PC-3 (cell line): Measurements from ENCODE around the gene FAAP100. TPM values are rescaled to one million over a fixed set of nuclear protein-coding genes. Genes with fewer than 3 reads are reported as not detected.
A peak's percentile ranks its signal among the peaks of the same experiment; 100 is the strongest.

Experiments
- ATAC-seq: fragments of 200-7000 bp; cut with Tn5 transposase; 2 replicates; pipeline ENCODE4 v1.9.1; 2020; ENCODE audit warnings: mild to moderate bottlenecking, moderate library complexity
- BruUV-seq: library from RNA; stranded (reverse); fragments of 400-500 nt; replicated peaks from 2 replicates; lab custom pipeline; 2021; lab: Mats Ljungman, UMichigan
- CTCF ChIA-PET: fragments of 300-600 bp; sonication (Branson Sonifier 250); formaldehyde crosslinking; loops from one replicate; lab custom pipeline; 2022; ENCODE audit warnings: antibody characterized with exemption; lab: Charles Lee
- POLR2A ChIA-PET: fragments of 300-600 bp; sonication (Branson Sonifier 250); formaldehyde crosslinking; loops from one replicate; lab custom pipeline; 2022; ENCODE audit warnings: antibody characterized with exemption; ENCODE audit not compliant: unreplicated experiment; lab: Charles Lee
- DNase-seq: peaks from one replicate; pipeline ENCODE4 v3.0.0-alpha.2; 2015
- H2AFZ ChIP-seq: fragments of 300-600 bp; sonication (generic); 2 replicates; pipeline ENCODE4 v1.6.0; 2016; ENCODE audit warnings: antibody characterized with exemption, low read length
- H3F3A ChIP-seq: fragments of 300-600 bp; sonication (generic); one replicate; pipeline ENCODE4 v1.6.0; 2017; ENCODE audit warnings: antibody characterized with exemption, low read length, control low read depth, mild to moderate bottlenecking; ENCODE audit not compliant: unreplicated experiment
- H3K27ac ChIP-seq: fragments of 300-600 bp; sonication (generic); 2 replicates; pipeline ENCODE4 v1.5.1; 2016; ENCODE audit warnings: mild to moderate bottlenecking, low read length
- H3K27me3 ChIP-seq: fragments of 300-600 bp; sonication (generic); 2 replicates; pipeline ENCODE4 v1.6.1; 2016; ENCODE audit warnings: low read length, mixed read lengths
- H3K36me3 ChIP-seq: fragments of 300-600 bp; sonication (generic); 2 replicates; pipeline ENCODE4 v1.6.1; 2016; ENCODE audit warnings: low read depth, mixed run types, low read length, mixed read lengths
- H3K4me1 ChIP-seq: fragments of 300-600 bp; sonication (generic); 2 replicates; pipeline ENCODE4 v1.5.1; 2016; ENCODE audit warnings: low read length; ENCODE audit not compliant: insufficient read depth
- H3K4me2 ChIP-seq: fragments of 300-600 bp; sonication (generic); 2 replicates; pipeline ENCODE4 v1.6.0; 2016; ENCODE audit warnings: low read length
- H3K4me3 ChIP-seq: fragments of 300-600 bp; sonication (generic); 2 replicates; pipeline ENCODE4 v1.5.1; 2016; ENCODE audit warnings: mild to moderate bottlenecking, low read length, mixed read lengths
- H3K79me2 ChIP-seq: fragments of 300-600 bp; sonication (generic); 2 replicates; pipeline ENCODE4 v1.6.1; 2017; ENCODE audit warnings: low read length, mixed read lengths
- H3K9ac ChIP-seq: fragments of 300-600 bp; sonication (generic); 2 replicates; pipeline ENCODE4 v1.6.0; 2016; ENCODE audit warnings: mild to moderate bottlenecking, low read length
- H3K9me2 ChIP-seq: fragments of 300-600 bp; sonication (generic); replicated peaks from 2 replicates; pipeline ENCODE4 v1.6.1; 2016; ENCODE audit warnings: mixed run types, low read length, mixed read lengths
- H3K9me3 ChIP-seq: fragments of 300-600 bp; sonication (generic); 2 replicates; pipeline ENCODE4 v1.6.1; 2016; ENCODE audit warnings: low read length, mixed read lengths
- H4K20me1 ChIP-seq: fragments of 300-600 bp; sonication (generic); 2 replicates; pipeline ENCODE4 v1.6.1; 2016; ENCODE audit warnings: low read length, mixed read lengths
- CTCF ChIP-seq: fragments of 300-600 bp; sonication (generic); conservative IDR thresholded peaks from 2 replicates; pipeline ENCODE4 v1.5.1; 2017; ENCODE audit warnings: antibody characterized with exemption, low read depth, mild to moderate bottlenecking, low read length
- EZH2 ChIP-seq: fragments of 300-600 bp; sonication (generic); IDR thresholded peaks from one replicate; pipeline ENCODE4 v1.6.1; 2017; ENCODE audit warnings: antibody characterized with exemption, mild to moderate bottlenecking, low read length; ENCODE audit not compliant: unreplicated experiment
- EZH2phosphoT487 ChIP-seq: fragments of 300-600 bp; sonication (generic); IDR thresholded peaks from 2 replicates; pipeline ENCODE4 v1.6.1; 2018; ENCODE audit warnings: mild to moderate bottlenecking, antibody characterized with exemption, low read length, borderline replicate concordance
- intact Hi-C: fragments of 100-400 bp; cut with micrococcal nuclease; formaldehyde crosslinking; loops from 2 replicates; pipeline ENCODE4 v1.9.0; 2023
- total RNA-seq: library from RNA; depleted of rRNA; stranded (reverse); fragments of >200 nt; gene quantifications from 2 replicates; pipeline ENCODE4 v1.2.3, GENCODE V29; 2014

FAAP100 gene
- total RNA-seq, 1 experiment from 2014 or later = 23.3 TPM

GRCh38 chr17:81509972-81510784 lies 42.0 kb downstream of the FAAP100 start:
- peaks cover 54% of the 10 kb centered on the region for H3K79me2 ChIP-seq
- TF ChIP-seq EZH2phosphoT487 = no peak
- no peak for TF ChIP-seq EZH2
- TF ChIP-seq CTCF = no peak
- no TSS peak for BruUV-seq
- no peaks in the 10 kb centered on the region for H3K9me3 ChIP-seq
- H3K36me3 ChIP-seq = peaks cover 29% of the 10 kb centered on the region
- H4K20me1 ChIP-seq = peaks cover 39% of the 10 kb centered on the region
- H3K4me3 ChIP-seq = peak overlapping the region; percentile 99
- no peaks in the 10 kb centered on the region for H3K27me3 ChIP-seq
- no peaks in the 10 kb centered on the region for H3K9me2 ChIP-seq
- H3F3A ChIP-seq = peaks cover 22% of the 10 kb centered on the region
- CTCF ChIA-PET = no interaction called here
- H3K4me2 ChIP-seq = peak overlapping the region; percentile 88
- peaks cover 20% of the 10 kb centered on the region for H3K4me1 ChIP-seq
- no peak overlapping the region for H3K27ac ChIP-seq
- POLR2A ChIA-PET = interaction anchor here (0.6 kb wide), 1 partner anchor 202 kb away, joined by 4 read pairs; the partner anchor contains the start of gene SLC25A10
- no peak overlapping the region for H2AFZ ChIP-seq
- intact Hi-C loops = loop anchor here (10.0 kb wide), 1 partner anchor 115 kb away; the partner anchor contains the start of gene BAHCC1
- peak overlapping the region; percentile 91 for H3K9ac ChIP-seq
- DNase-seq = no peak
- no peak for ATAC-seq

- Histone ChIP-seq H3K79me2 (peaks cover 52% of the 10 kb centered on the region), H3K4me2 (peak overlapping the region; percentile 88), H3K36me3 (peaks cover 29% of the 10 kb centered on the region), H3F3A (peaks cover 22% of the 10 kb centered on the region), H3K9me2 (no peaks in the 10 kb centered on the region), H3K4me1 (peaks cover 20% of the 10 kb centered on the region), H3K27ac (no peak overlapping the region), H4K20me1 (peaks cover 39% of the 10 kb centered on the region), H3K9ac (peak overlapping the region; percentile 91; the same call in 1 of the 2 replicates), H3K9me3 (no peaks in the 10 kb centered on the region), H3K4me3 (peak overlapping the region; percentile 99), H3K27me3 (no peaks in the 10 kb centered on the region), H2AFZ (no peak overlapping the region)
- no TSS peak for BruUV-seq
- ATAC-seq (no peak), DNase-seq (peak; percentile 46)
- intact Hi-C loops = no loop called here
- ChIA-PET CTCF (interaction anchor here (0.9 kb wide), 1 partner anchor 25 kb away, joined by 3 read pairs; no protein-coding TSS in a partner anchor), POLR2A (interaction anchor here (0.6 to 0.8 kb wide), 2 partner anchors 64 to 203 kb away, joined by 4 to 8 read pairs; partner anchors contain the start of gene SLC25A10)
- TF ChIP-seq CTCF (no peak), EZH2 (no peak), EZH2phosphoT487 (no peak)
Observed at GRCh38 chr17:81509207-81509971, 42.8 kb downstream of the FAAP100 start.
